H1 (cell line): Measurements from ENCODE around the gene SLC19A3. TPM values are rescaled to one million over a fixed set of nuclear protein-coding genes. Genes with fewer than 3 reads are reported as not detected.

Experiments
- CTCF ChIA-PET: fragments of 300-600 bp; sonication (Branson Sonifier 250); formaldehyde crosslinking; loops from one replicate; lab custom pipeline; 2021; ENCODE audit not compliant: partially characterized antibody; lab: Charles Lee
- POLR2A ChIA-PET: fragments of 300-600 bp; sonication (Branson Sonifier 250); formaldehyde crosslinking; loops from one replicate; lab custom pipeline; 2021; ENCODE audit warnings: inconsistent platforms; ENCODE audit not compliant: partially characterized antibody; lab: Charles Lee
- DNase-seq, 2 experiments: peaks; one replicate each; pipeline versions ENCODE4 v3.0.0 to v3.0.0-alpha.2; 2010 to 2022; ENCODE audit warnings: low spot score in 2 of 2, low read depth in 1 of 2, mixed read lengths in 1 of 2
- FAIRE-seq: peaks from 2 replicates; lab custom pipeline; 2011; peaks lifted over from hg19 to GRCh38; lab: Jason Lieb, UNC
- H2AFZ ChIP-seq: 2 replicates; pipeline ENCODE4 v1.8.1; 2012; ENCODE audit warnings: low read length, inconsistent platforms
- H2AK5ac ChIP-seq: 2 replicates; pipeline ENCODE4 v1.6.1; 2013; ENCODE audit warnings: low read depth, low read length
- H2BK120ac ChIP-seq: replicated peaks from 2 replicates; pipeline ENCODE3; 2013; ENCODE audit warnings: low read depth, low read length, inconsistent platforms
- H2BK12ac ChIP-seq: 2 replicates; pipeline ENCODE4 v1.6.1; 2013; ENCODE audit warnings: low read depth, low read length
- H2BK15ac ChIP-seq: 2 replicates; pipeline ENCODE4 v1.6.1; 2013; ENCODE audit warnings: low read length
- H2BK20ac ChIP-seq: 2 replicates; pipeline ENCODE4 v1.6.1; 2013; ENCODE audit warnings: low read length
- H2BK5ac ChIP-seq: 2 replicates; pipeline ENCODE4 v1.6.1; 2013; ENCODE audit warnings: low read depth, low read length
- H3K14ac ChIP-seq: 2 replicates; pipeline ENCODE4 v1.6.1; 2013; ENCODE audit warnings: inconsistent platforms; ENCODE audit not compliant: insufficient read length
- H3K18ac ChIP-seq: 2 replicates; pipeline ENCODE4 v1.6.1; 2013; ENCODE audit warnings: low read length; ENCODE audit errors: extremely low read depth
- H3K23ac ChIP-seq: 2 replicates; pipeline ENCODE4 v1.6.1; 2013; ENCODE audit warnings: inconsistent platforms; ENCODE audit not compliant: insufficient read length
- H3K23me2 ChIP-seq: 2 replicates; pipeline ENCODE4 v1.6.1; 2013; ENCODE audit warnings: low read depth, low read length
- H3K27ac ChIP-seq: 2 replicates; pipeline ENCODE4 v1.6.1; 2011; ENCODE audit warnings: low read depth, low read length, inconsistent platforms
- H3K27me3 ChIP-seq, 4 experiments: replicated peaks in 1 of 4; 1 replicate in 1 of 4; 2 replicates in 3 of 4; pipeline versions ENCODE4 v1.6.1 to v1.8.1; 2011 to 2013; ENCODE audit warnings: low read length in 3 of 4, mild to moderate bottlenecking in 3 of 4, inconsistent platforms in 2 of 4, mixed read lengths in 2 of 4, moderate library complexity in 1 of 4; ENCODE audit not compliant: control insufficient read depth in 3 of 4, insufficient read depth in 3 of 4; ENCODE audit errors: extremely low read depth in 1 of 4
- H3K36me3 ChIP-seq, 4 experiments: 2 replicates each; pipeline versions ENCODE4 v1.6.1 to v1.8.1; 2011 to 2013; ENCODE audit warnings: mild to moderate bottlenecking in 4 of 4, low read length in 3 of 4, moderate library complexity in 2 of 4, control low read depth in 1 of 4, inconsistent platforms in 1 of 4; ENCODE audit not compliant: insufficient read depth in 4 of 4, control insufficient read depth in 2 of 4
- H3K4ac ChIP-seq: replicated peaks from 2 replicates; pipeline ENCODE3; 2013; ENCODE audit warnings: low read length, low read depth, mixed read lengths, inconsistent platforms; ENCODE audit not compliant: insufficient read length
- H3K4me1 ChIP-seq, 4 experiments: replicated peaks in 1 of 4; 1 replicate in 1 of 4; 2 replicates in 3 of 4; pipeline versions ENCODE4 v1.6.1 to v1.8.1; 2011 to 2013; ENCODE audit warnings: low read length in 3 of 4, inconsistent platforms in 2 of 4, mixed read lengths in 1 of 4; ENCODE audit not compliant: insufficient read depth in 4 of 4, control insufficient read depth in 3 of 4
- H3K4me2 ChIP-seq, 2 experiments: 2 replicates each; pipeline versions ENCODE4 v1.6.1 to v1.8.1; 2011 to 2013; ENCODE audit warnings: low read depth in 2 of 2, low read length in 2 of 2, control low read depth in 1 of 2, inconsistent platforms in 1 of 2, mild to moderate bottlenecking in 1 of 2; ENCODE audit not compliant: insufficient read depth in 1 of 2
- H3K4me3 ChIP-seq, 4 experiments: fragments of 200-600, 300-600 bp in 1 of 4; sonication (generic), shearing (Covaris generic), sonication (Bioruptor Twin) in 1 of 4; 2 replicates each; pipeline versions ENCODE4 v1.5.1 to v1.8.1; 2011 to 2016; ENCODE audit warnings: low read length in 4 of 4, low read depth in 3 of 4, control low read depth in 2 of 4, inconsistent platforms in 2 of 4, mild to moderate bottlenecking in 2 of 4, mixed read lengths in 1 of 4, moderate library complexity in 1 of 4; ENCODE audit not compliant: insufficient read depth in 2 of 4; ENCODE audit errors: extremely low read depth in 1 of 4
- H3K56ac ChIP-seq: replicated peaks from 2 replicates; pipeline ENCODE3; 2013; ENCODE audit warnings: low read depth, mild to moderate bottlenecking, mixed read lengths, low read length, inconsistent platforms; ENCODE audit not compliant: insufficient read length
- H3K79me1 ChIP-seq: 2 replicates; pipeline ENCODE4 v1.6.1; 2013; ENCODE audit warnings: low read depth, low read length, control low read depth
- H3K79me2 ChIP-seq, 2 experiments: 2 replicates each; pipeline versions ENCODE4 v1.6.1 to v1.8.1; 2012 to 2013; ENCODE audit warnings: low read length in 2 of 2, mild to moderate bottlenecking in 2 of 2, inconsistent platforms in 1 of 2; ENCODE audit not compliant: insufficient read depth in 2 of 2, control insufficient read depth in 1 of 2
- H3K9ac ChIP-seq, 4 experiments: replicated peaks in 1 of 4; 1 replicate in 1 of 4; 2 replicates in 3 of 4; pipeline versions ENCODE4 v1.6.1 to v1.8.1; 2011 to 2013; ENCODE audit warnings: low read depth in 3 of 4, low read length in 3 of 4, control low read depth in 2 of 4, mild to moderate bottlenecking in 2 of 4, moderate library complexity in 2 of 4, inconsistent platforms in 1 of 4; ENCODE audit errors: extremely low read depth in 1 of 4
- H3K9me3 ChIP-seq, 2 experiments: 2 replicates each; pipeline versions ENCODE4 v1.6.1 to v1.8.1; 2012 to 2013; ENCODE audit warnings: mild to moderate bottlenecking in 2 of 2, moderate library complexity in 2 of 2, control low read depth in 1 of 2, inconsistent platforms in 1 of 2, low read depth in 1 of 2, low read length in 1 of 2, mixed read lengths in 1 of 2; ENCODE audit not compliant: insufficient read depth in 2 of 2
- H4K20me1 ChIP-seq, 2 experiments: replicated peaks in 1 of 2; 2 replicates each; pipeline versions ENCODE3 to v1.8.1; 2011 to 2013; ENCODE audit warnings: inconsistent platforms in 2 of 2, low read length in 2 of 2, mild to moderate bottlenecking in 1 of 2; ENCODE audit not compliant: insufficient read depth in 2 of 2, control insufficient read depth in 1 of 2
- H4K5ac ChIP-seq: 2 replicates; pipeline ENCODE4 v1.6.1; 2013; ENCODE audit warnings: low read length, low read depth, mixed read lengths, inconsistent platforms; ENCODE audit not compliant: insufficient read length
- H4K8ac ChIP-seq: 2 replicates; pipeline ENCODE4 v1.8.0; 2013; ENCODE audit warnings: mild to moderate bottlenecking, moderate library complexity, low read length, inconsistent platforms; ENCODE audit not compliant: insufficient read depth; ENCODE audit errors: extremely low read depth
- H4K91ac ChIP-seq: replicated peaks from 2 replicates; pipeline ENCODE3; 2013; ENCODE audit warnings: low read length, mixed read lengths, inconsistent platforms; ENCODE audit not compliant: insufficient read length
- GABPA ChIP-seq: IDR thresholded peaks from 2 replicates; pipeline ENCODE4 v1.6.1; 2011; ENCODE audit warnings: mild to moderate bottlenecking, low read length, moderate library complexity, borderline replicate concordance; ENCODE audit not compliant: insufficient read depth
- TEAD4 ChIP-seq: IDR thresholded peaks from 2 replicates; pipeline ENCODE4 v1.6.1; 2012; ENCODE audit warnings: low read depth, low read length, inconsistent platforms, mixed read lengths
- WGBS, 2 experiments: shearing (Covaris generic) in 1 of 2; methylation state at CpG; one replicate each; pipeline versions ENCODE4 v1.1.6 to v1.1.7; 2013 to 2015; ENCODE audit warnings: low lambda C conversion rate in 2 of 2, mixed read lengths in 2 of 2, inconsistent platforms in 1 of 2, low coverage in 1 of 2, missing lambda C conversion rate in 1 of 2; ENCODE audit not compliant: insufficient replicate concordance in 2 of 2, insufficient coverage in 1 of 2, insufficient read length in 1 of 2; ENCODE audit errors: extremely low coverage in 1 of 2, missing lambda C conversion rate in 1 of 2; 5-methylcytosine and 5-hydroxymethylcytosine counted together
- polyA plus RNA-seq, 7 experiments: library from polyadenylated mRNA; depleted of rRNA in 3 of 7; stranded (reverse) in 5 of 7; unstranded in 2 of 7; fragments of >200 nt in 5 of 7; fragments of 200-250 nt in 2 of 7; gene quantifications; 1 replicate in 5 of 7; 2 replicates in 1 of 7; 4 replicates in 1 of 7; pipeline versions ENCODE4 v1.2.1 to v1.2.3, GENCODE V29; 2011 to 2013; ENCODE audit warnings: missing spikeins in 2 of 7, mixed read lengths in 2 of 7
- total RNA-seq: library from RNA; stranded (reverse); fragmentation: NEBNext Ultra II Directional; extraction: Animal tissue kit (Norgen Biotek cat#: 25700); gene quantifications from 2 replicates; pipeline ENCODE4 v1.2.1, GENCODE V29; 2021

Gene SLC19A3
- total and polyA plus RNA-seq, 2 of the 8 experiments (the other 6 are each of a cell fraction or from before 2014, with no cell fraction given) = 7.0 to 9.8 TPM

DNA sequence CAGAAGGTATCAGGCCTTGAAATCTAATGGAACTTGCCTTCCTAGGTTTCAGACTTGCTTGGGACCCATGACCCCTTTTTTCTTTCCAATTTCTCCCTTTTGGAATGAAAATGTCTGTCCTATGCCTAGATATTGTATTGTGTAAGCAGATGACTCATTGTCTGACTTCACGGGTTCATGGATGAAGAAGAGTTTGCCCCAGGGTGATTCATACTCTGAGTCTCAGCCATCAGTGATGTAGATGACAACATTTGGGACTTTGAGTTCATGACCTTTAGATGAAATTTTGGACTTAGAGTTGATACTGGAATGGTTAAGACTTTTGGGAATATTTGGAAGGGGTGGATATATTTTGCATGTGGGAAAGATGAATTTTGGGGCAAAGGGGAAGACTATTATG lies 62.4 kb downstream of the SLC19A3 start:
- H3K27ac ChIP-seq = no peak overlapping the region
- 100% methylated on average over 1 of the region's 1 CpG; no CpG with 5 or more reads in 1 of the 2 experiments for WGBS, 2 experiments
- no peak overlapping the region for H2AFZ ChIP-seq
- H2AK5ac ChIP-seq = no peak overlapping the region
- FAIRE-seq (no peak), DNase-seq (no peak)
- H4K8ac ChIP-seq = no peak overlapping the region
- ChIA-PET CTCF (interaction anchor here (1.8 to 2.0 kb wide), 2 partner anchors 111 kb away, joined by 6 to 9 read pairs; no protein-coding TSS in a partner anchor), POLR2A (no interaction called here)
- no peaks in the 10 kb centered on the region for H3K27me3 ChIP-seq
- H3K9me3 ChIP-seq = no peaks in the 10 kb centered on the region
- H2BK12ac ChIP-seq = no peak overlapping the region
- H3K23me2 ChIP-seq = no peaks in the 10 kb centered on the region
- no peak overlapping the region for H3K9ac ChIP-seq
- no peak for TF ChIP-seq GABPA
- TF ChIP-seq TEAD4 = no peak
- no peak overlapping the region for H2BK120ac ChIP-seq
- H3K4me2 ChIP-seq = no peak overlapping the region
- H3K4ac ChIP-seq = no peak overlapping the region
- H2BK15ac ChIP-seq = no peak overlapping the region
- no peak overlapping the region for H3K56ac ChIP-seq
- no peaks in the 10 kb centered on the region for H3K79me1 ChIP-seq
- no peak overlapping the region for H3K4me3 ChIP-seq
- no peak overlapping the region for H2BK20ac ChIP-seq
- H4K91ac ChIP-seq = no peak overlapping the region
- no peak overlapping the region for H2BK5ac ChIP-seq
- H3K14ac ChIP-seq = no peak overlapping the region
- H4K5ac ChIP-seq = no peak overlapping the region
- H3K18ac ChIP-seq = no peak overlapping the region
- H3K79me2 ChIP-seq = no peaks in the 10 kb centered on the region
- no peak overlapping the region for H3K23ac ChIP-seq
- H4K20me1 ChIP-seq = no peaks in the 10 kb centered on the region
- no peaks in the 10 kb centered on the region for H3K4me1 ChIP-seq
- H3K36me3 ChIP-seq = no peaks in the 10 kb centered on the region
